HFFc6 (cell line): Measurements from ENCODE around the gene GABRB2. TPM values are rescaled to one million over a fixed set of nuclear protein-coding genes. Genes with fewer than 3 reads are reported as not detected.

Experiments used
- DNase-seq: peaks from one replicate; pipeline ENCODE4 v3.0.0-alpha.2; 2018
- H3K27ac Mint-ChIP-seq: 2 replicates; pipeline ENCODE4 v1.8.0; 2020; ENCODE audit warnings: mild to moderate bottlenecking, mixed read lengths
- H3K27me3 Mint-ChIP-seq: 2 replicates; pipeline ENCODE4 v1.8.0; 2021; ENCODE audit warnings: mild to moderate bottlenecking, moderate library complexity, mixed read lengths; ENCODE audit not compliant: insufficient read depth
- H3K36me3 Mint-ChIP-seq: 2 replicates; pipeline ENCODE4 v1.8.0; 2021; ENCODE audit warnings: low read depth, mixed read lengths
- H3K4me1 Mint-ChIP-seq: 2 replicates; pipeline ENCODE4 v1.8.0; 2020; ENCODE audit warnings: low read depth, mixed read lengths
- H3K4me3 Mint-ChIP-seq: 2 replicates; pipeline ENCODE4 v1.8.0; 2020; ENCODE audit warnings: mild to moderate bottlenecking, moderate library complexity, mixed read lengths
- H3K9me3 Mint-ChIP-seq: 2 replicates; pipeline ENCODE4 v1.8.0; 2020; ENCODE audit warnings: mild to moderate bottlenecking, mixed read lengths
- total RNA-seq, 6 experiments: library from RNA; stranded (reverse); fragmentation: NEBNext Ultra II Directional; extraction: Animal tissue kit (Norgen Biotek cat#: 25700); gene quantifications; 2 replicates in 1 of 6; 3 replicates in 5 of 6; pipeline ENCODE4 v1.2.3, GENCODE V29; 2021
- TF ChIP-seq, protein P1 (sequence below): fragments of 200-600 bp; sonication (generic); IDR thresholded peaks from 2 replicates; pipeline ENCODE4 v1.5.0; 2021; ENCODE audit warnings: antibody characterized with exemption, mild to moderate bottlenecking

The GABRB2 gene
- total RNA-seq, 6 experiments from 2014 or later, result not detected

GRCh38 chr5:161414037-161414436, 132.5 kb downstream of the GABRB2 start:
- Mint-ChIP-seq H3K4me1 (no peaks in the 10 kb centered on the region), H3K27me3 (no peaks in the 10 kb centered on the region), H3K27ac (no peak overlapping the region), H3K36me3 (no peaks in the 10 kb centered on the region), H3K4me3 (no peak overlapping the region), H3K9me3 (peaks cover 32% of the 10 kb centered on the region)
- no peak for DNase-seq
- TF ChIP-seq, protein P1, sequence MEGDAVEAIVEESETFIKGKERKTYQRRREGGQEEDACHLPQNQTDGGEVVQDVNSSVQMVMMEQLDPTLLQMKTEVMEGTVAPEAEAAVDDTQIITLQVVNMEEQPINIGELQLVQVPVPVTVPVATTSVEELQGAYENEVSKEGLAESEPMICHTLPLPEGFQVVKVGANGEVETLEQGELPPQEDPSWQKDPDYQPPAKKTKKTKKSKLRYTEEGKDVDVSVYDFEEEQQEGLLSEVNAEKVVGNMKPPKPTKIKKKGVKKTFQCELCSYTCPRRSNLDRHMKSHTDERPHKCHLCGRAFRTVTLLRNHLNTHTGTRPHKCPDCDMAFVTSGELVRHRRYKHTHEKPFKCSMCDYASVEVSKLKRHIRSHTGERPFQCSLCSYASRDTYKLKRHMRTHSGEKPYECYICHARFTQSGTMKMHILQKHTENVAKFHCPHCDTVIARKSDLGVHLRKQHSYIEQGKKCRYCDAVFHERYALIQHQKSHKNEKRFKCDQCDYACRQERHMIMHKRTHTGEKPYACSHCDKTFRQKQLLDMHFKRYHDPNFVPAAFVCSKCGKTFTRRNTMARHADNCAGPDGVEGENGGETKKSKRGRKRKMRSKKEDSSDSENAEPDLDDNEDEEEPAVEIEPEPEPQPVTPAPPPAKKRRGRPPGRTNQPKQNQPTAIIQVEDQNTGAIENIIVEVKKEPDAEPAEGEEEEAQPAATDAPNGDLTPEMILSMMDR, result no peak

- DNase-seq, result no peak
- H3K9me3 Mint-ChIP-seq, result peaks cover 36% of the 10 kb centered on the region
- TF ChIP-seq, protein P1, result no peak
- H3K36me3 Mint-ChIP-seq, result no peaks in the 10 kb centered on the region
- H3K4me3 Mint-ChIP-seq, result no peak overlapping the region
- no peaks in the 10 kb centered on the region for H3K4me1 Mint-ChIP-seq
- H3K27me3 Mint-ChIP-seq, result no peaks in the 10 kb centered on the region
- H3K27ac Mint-ChIP-seq, result no peak overlapping the region
Observed at GRCh38 chr5:161412792-161413191, 133.7 kb downstream of the GABRB2 start.

- no peak overlapping the region for H3K27ac Mint-ChIP-seq
- no peak overlapping the region for H3K4me3 Mint-ChIP-seq
- DNase-seq, result no peak
- no peaks in the 10 kb centered on the region for H3K27me3 Mint-ChIP-seq
- TF ChIP-seq, protein P1, result no peak
- H3K4me1 Mint-ChIP-seq, result no peaks in the 10 kb centered on the region
- H3K36me3 Mint-ChIP-seq, result no peaks in the 10 kb centered on the region
- peaks cover 26% of the 10 kb centered on the region for H3K9me3 Mint-ChIP-seq
Observed at GRCh38 chr5:161411156-161411555, 135.4 kb downstream of the GABRB2 start.

GRCh38 chr5:161410640-161411039, 135.9 kb downstream of the GABRB2 start:
- no peak for DNase-seq
- no peak overlapping the region for H3K27ac Mint-ChIP-seq

DNA sequence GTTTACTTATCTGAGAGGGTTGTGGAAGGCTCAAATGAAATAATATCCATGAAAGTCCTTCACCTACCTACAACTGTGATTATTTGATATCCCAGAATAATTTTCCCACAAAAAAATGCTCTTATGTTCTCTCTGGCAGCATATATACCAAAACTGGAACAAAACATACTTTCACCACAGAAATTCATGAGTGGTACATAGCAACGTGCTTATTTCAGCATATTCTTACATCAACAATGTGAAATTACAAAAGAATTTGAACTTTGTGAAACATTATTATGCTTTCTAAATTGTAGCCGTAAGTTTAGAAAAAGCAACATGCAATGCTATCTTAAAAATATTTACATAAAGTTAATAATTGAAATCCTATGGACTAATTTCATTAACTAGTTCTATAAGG, 137.1 kb downstream of the GABRB2 start:
- Mint-ChIP-seq H3K36me3 (no peaks in the 10 kb centered on the region), H3K27ac (no peak overlapping the region), H3K27me3 (no peaks in the 10 kb centered on the region), H3K9me3 (peaks cover 21% of the 10 kb centered on the region), H3K4me1 (no peaks in the 10 kb centered on the region), H3K4me3 (no peak overlapping the region)
- no peak for DNase-seq
- TF ChIP-seq, protein P1, result no peak

More at GRCh38 chr5:161410640-161411039, 135.9 kb downstream of the GABRB2 start:
- Mint-ChIP-seq H3K36me3 (no peaks in the 10 kb centered on the region), H3K27me3 (no peaks in the 10 kb centered on the region), H3K9me3 (peaks cover 21% of the 10 kb centered on the region), H3K4me1 (no peaks in the 10 kb centered on the region), H3K4me3 (no peak overlapping the region)
- TF ChIP-seq, protein P1, result no peak

DNA sequence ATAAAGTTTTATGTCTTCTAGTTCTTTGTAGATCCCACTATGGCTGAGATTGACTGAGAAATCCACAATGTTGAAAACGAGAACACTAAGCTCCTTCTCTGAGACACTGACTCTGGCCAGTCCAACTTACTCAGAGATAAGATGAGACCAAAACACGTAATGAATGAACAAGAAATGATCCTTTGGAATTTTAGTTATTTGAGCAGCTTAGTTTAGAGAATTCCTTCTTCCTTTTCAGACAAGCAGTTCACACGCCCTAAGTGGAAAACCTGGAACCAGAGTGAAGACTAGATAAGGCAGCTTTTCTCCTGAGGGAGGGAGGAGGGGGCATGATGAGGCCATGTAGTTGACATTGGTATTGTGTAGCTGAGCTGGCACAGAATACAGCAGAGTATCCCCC, 139.6 kb downstream of the GABRB2 start:
- Mint-ChIP-seq H3K4me3 (no peak overlapping the region), H3K9me3 (peaks cover 14% of the 10 kb centered on the region), H3K27ac (no peak overlapping the region), H3K4me1 (no peaks in the 10 kb centered on the region), H3K36me3 (no peaks in the 10 kb centered on the region), H3K27me3 (no peaks in the 10 kb centered on the region)
- TF ChIP-seq, protein P1, result no peak
- DNase-seq, result no peak
